Posterior cingulate gyrus (tissue), 11 donors: Measurements from ENCODE around the gene LYZL2.
"Not testable (repeated sequence)": the region's sequence is repeated elsewhere in the genome, so short reads cannot be mapped to it uniquely, and the experiment has no call there.

ENCODE experiments used
- DNase-seq, 10 donors: peaks; one replicate each; pipeline versions ENCODE4 v3.0.0 to v3.0.0-alpha.2; 2020 to 2021; ENCODE audit warnings: mixed read lengths in 3 of 10
- intact Hi-C: fragments of 100-400 bp; cut with DNase I; formaldehyde crosslinking; loops from one replicate; pipeline ENCODE4 v1.15.1; 2023

Gene LYZL2

DNA sequence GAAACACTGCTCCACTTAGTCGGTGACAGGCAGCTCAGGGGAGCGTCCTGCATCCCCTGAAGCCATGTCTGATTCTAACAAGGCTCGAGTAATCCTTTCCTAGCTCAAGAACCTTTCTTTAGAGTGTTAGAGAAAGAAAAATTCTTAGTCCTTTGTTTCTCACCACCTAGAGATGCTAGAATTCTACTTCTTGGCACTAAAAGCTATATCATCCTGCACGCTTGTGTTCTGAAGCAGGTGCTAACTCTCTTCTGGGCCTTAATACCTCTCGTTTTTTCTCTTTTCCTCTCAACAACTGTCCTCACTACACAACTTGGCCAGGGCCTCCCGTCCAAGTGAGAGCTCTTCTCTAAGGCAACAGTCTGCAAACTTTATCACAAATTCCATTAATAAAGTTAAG, at the start of gene LYZL2:
LYZL2 (minus strand) TSS at position 101 of the 400 bp plus-strand sequence. CDS start 2,838 bp downstream, outside the sequence.
- intact Hi-C loops: no loop called here
- DNase-seq: no peak

DNA sequence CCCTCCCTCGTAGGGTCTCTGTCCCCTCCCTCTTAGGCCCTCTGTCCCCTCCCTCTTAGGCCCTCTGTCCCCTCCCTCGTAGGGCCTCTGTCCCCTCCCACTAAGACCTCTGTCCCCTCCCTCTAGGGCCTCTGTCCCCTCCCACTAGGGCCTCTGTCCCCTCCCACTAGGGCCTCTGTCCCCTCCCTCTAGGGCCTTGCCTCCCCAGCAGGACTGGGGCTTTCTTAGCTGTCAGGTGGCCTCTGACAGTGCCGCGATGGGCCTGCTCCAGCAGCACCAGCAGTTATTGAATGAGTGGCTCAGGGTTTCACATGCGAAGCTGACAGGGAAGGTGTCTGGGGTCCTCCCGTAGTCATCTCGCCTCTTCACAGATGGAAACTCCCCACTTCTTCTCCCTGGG, 48.1 kb upstream of the LYZL2 start:
- DNase-seq, intact Hi-C loops: not testable (repeated sequence)

- intact Hi-C loops, DNase-seq: not testable (repeated sequence)
Observed at GRCh38 chr10:30677146-30677545, 47.6 kb upstream of the LYZL2 start.

DNA sequence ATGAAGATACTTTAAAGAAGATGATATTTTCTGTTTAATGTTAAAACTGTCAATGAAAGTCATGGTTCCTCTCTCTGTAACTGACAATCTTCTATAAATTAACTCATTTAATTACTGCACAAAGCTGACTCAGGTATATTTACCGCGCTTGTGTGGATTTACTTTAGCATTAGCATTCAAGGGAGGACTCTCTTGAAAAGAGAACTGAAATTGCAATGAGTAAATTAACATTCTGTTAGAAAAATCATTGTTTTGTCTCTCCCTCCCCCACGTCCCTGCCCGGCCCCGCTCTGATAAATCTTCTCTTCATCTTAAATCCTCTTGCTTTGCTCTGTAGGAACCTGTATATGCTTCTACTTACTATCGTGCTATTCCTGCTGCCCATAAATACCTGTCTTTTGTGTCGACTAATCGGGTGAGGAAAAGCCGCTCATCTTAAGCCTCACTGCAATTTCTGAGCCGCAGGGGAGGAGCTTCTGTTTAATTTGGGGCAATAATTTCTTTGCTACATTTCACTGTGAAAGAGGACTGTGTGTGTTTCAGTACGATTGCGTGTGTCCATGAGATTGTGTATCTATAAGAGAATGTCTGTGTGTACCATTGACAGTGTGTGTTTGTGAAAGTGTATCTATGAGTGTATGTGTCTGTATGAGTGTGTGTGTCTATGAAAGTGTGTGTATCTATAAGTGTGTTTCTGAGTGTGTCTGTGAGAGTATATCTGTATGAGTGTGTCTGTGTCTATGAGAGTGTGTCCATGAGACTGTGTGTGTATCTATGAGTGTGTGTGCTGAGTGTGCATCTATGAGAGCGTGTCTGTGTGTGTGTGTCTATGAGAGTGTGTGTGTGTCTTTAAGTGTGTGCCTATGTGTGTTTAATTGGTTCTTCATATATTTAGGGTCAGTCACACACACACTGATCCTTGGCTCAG, 46.5 kb upstream of the LYZL2 start:
- no peak for DNase-seq
- intact Hi-C loops: no loop called here

DNA sequence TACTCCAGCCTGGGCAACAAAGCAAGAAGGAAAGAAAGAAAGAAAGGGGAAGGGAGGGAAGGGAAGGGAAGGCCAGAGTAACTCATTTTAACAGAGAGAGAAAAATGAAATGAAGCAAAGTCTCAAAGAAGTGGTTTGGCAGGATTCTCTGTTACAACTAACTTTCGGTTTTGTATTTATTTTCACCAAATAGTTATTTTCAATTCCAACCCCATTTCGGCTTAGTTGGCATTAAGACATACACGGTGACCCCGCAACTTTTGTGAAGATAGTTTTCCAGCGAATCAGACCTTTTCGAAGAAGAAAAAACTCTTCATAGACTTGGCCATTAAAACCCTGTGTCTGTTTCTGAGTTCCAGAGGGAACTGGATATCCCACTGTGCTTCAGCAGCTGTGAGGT, 45.2 kb upstream of the LYZL2 start:
- intact Hi-C loops: no loop called here
- no peak for DNase-seq

- DNase-seq, intact Hi-C loops: not testable (repeated sequence)
Observed at GRCh38 chr10:30673262-30673661, 43.7 kb upstream of the LYZL2 start.

GRCh38 chr10:30672338-30672737, 42.8 kb upstream of the LYZL2 start:
- intact Hi-C loops, DNase-seq: not testable (repeated sequence)

- DNase-seq: peak in 2 of 10 donors; percentile 27 to 34
- intact Hi-C loops: no loop called here
Observed at GRCh38 chr10:30671026-30671616, 41.6 kb upstream of the LYZL2 start.

GRCh38 chr10:30667982-30668381, 38.4 kb upstream of the LYZL2 start:
- intact Hi-C loops, DNase-seq: not testable (repeated sequence)

DNA sequence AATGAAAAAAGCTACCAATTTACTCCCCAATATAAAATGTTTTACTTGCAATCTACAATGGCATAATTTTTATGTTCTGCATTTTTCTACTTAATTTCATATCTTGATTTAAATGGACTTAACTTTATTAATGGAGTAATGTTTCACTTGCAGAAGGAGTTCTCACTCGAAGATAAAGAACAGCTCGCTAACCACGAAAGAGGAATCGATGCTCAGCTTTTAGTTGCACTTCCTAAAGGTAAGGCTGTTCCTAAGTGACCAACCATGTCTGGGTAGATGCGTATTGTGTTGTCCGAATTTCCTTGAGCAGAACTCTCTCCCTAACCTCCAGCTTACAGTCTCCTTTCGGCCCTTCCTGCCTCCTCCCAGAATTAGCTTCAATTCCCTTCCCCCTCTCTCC, 33.9 kb upstream of the LYZL2 start:
- DNase-seq, intact Hi-C loops: not testable (repeated sequence)

DNA sequence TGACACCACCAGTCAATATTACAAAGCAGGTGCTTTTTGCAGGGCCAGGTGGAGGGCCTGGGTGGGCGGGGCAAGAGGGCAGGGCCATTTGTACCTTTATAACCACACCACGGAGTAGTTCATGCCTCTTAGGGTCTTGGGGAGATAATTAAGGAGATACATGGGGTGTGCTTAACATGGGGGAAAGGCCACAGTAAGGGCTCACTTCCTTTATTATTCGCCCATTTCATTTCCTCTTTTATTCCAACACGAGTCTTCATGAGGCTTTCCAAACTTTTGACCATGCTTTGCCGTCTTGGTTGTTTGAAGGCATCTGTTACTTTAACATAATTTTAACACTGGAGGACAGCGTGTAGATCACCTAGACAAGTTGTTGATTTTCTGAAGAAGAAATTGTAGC, 33.3 kb upstream of the LYZL2 start:
- no peak for DNase-seq
- intact Hi-C loops: no loop called here

DNA sequence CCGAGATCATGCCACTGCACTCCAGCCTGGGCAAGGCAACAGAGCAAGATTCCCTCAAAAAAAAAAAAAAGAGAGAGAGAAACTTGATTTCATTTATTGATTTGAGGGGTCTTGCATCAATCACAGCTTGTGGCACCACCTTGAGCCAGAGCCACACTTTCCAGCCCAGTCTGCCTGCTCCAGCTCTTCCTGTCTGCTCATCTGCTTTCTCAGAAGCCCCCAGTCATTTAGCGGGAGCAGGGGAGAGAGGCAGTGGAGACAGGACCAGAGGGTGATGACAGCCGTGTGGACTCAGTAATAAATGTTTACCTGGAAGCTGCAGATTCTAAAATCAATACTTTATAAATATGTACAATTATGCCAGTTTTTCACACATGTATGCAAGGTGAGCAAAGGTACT, 30.8 kb upstream of the LYZL2 start:
- intact Hi-C loops, DNase-seq: not testable (repeated sequence)

- no peak for DNase-seq
- intact Hi-C loops: no loop called here
Observed at GRCh38 chr10:30656233-30656632, 26.7 kb upstream of the LYZL2 start.

GRCh38 chr10:30655001-30655400, 25.4 kb upstream of the LYZL2 start:
- DNase-seq, intact Hi-C loops: not testable (repeated sequence)

GRCh38 chr10:30651470-30652397, 22.2 kb upstream of the LYZL2 start:
- intact Hi-C loops, DNase-seq: not testable (repeated sequence)

- intact Hi-C loops: no loop called here
- DNase-seq: no peak
Observed at GRCh38 chr10:30647089-30647488, 17.5 kb upstream of the LYZL2 start.

- intact Hi-C loops: no loop called here
- peak in 5 of 10 donors; percentile 12 to 83 (median 30) for DNase-seq
Observed at GRCh38 chr10:30645340-30645827, 15.8 kb upstream of the LYZL2 start.

DNA sequence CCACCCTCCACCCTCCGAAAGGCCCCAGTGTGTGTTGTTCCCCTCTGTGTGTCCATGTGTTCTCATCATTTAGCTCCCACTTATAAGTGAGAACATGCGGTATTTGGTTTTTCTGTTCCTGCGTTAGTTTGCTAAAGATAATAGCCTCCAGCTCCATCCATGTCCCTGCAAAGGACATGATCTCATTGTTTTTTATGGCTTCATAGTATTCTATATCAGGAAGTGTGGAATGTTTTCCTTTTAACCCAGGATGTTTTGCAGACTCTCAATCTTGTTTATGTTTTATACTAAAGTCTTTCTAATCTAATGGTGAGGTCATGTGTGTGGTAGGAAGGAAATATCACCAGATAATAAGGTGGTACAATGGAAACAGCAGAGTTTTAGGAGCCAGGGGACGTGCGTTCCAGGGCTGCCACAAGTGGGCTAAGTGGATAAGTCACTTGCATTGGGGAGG, 14.9 kb upstream of the LYZL2 start:
- DNase-seq, intact Hi-C loops: not testable (repeated sequence)

GRCh38 chr10:30643557-30644199, 14.1 kb upstream of the LYZL2 start:
- intact Hi-C loops, DNase-seq: not testable (repeated sequence)

DNA sequence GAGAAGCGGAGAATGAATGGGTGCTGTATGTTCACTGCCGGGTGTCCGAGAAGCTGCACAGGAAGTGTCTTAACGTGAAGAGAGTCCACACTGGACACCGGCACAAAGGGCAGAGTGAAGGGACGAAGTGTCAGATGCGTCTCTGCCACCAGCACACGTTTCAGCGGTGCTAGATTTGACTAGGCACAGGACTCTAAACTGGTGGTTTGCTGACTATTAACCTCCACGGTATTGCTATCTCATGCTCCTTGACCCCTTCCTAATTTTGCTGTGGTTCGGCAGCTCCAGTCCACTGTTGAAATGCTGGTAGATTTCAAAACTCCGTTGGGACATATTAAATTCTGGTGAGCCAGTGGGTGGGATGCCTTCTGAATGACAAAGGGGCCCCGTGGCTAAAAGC, 13.3 kb upstream of the LYZL2 start:
- intact Hi-C loops, DNase-seq: not testable (repeated sequence)
